LNCAP (cell line): ENCODE data around the gene PIK3IP1.

ENCODE experiments used
- CTCF ChIP-seq: fragments of 450-650 bp; IDR thresholded peaks from 2 replicates; pipeline ENCODE4 v1.5.1; 2017; ENCODE audit warnings: mild to moderate bottlenecking

The PIK3IP1 gene

GRCh38 chr22:31248965-31249958 is 43.0 kb downstream of the PIK3IP1 start:
- no peak for TF ChIP-seq CTCF

- no peak for TF ChIP-seq CTCF
Measured at GRCh38 chr22:31248138-31248745, 44.0 kb downstream of the PIK3IP1 start.

GRCh38 chr22:31247726-31248125 is 44.6 kb downstream of the PIK3IP1 start:
- no peak for TF ChIP-seq CTCF

GRCh38 chr22:31246687-31247086 is 45.6 kb downstream of the PIK3IP1 start:
- TF ChIP-seq CTCF, result no peak

GRCh38 chr22:31244943-31245451 is 47.3 kb downstream of the PIK3IP1 start:
- TF ChIP-seq CTCF, result no peak

GRCh38 chr22:31244046-31244942 is 48.0 kb downstream of the PIK3IP1 start:
- no peak for TF ChIP-seq CTCF
